NCI-H187 treated with DMSO at 0.1 percent for 48 hours (cell line): Measurements from ENCODE around the gene ADM5.

Source experiments
- DNase-seq: peaks from one replicate; lab custom pipeline; 2025; lab: John Stamatoyannopoulos, UW

Gene ADM5

GRCh38 chr19:49680421-49681351, 8.7 kb upstream of the ADM5 start:
- no peak for DNase-seq

GRCh38 chr19:49681830-49682229, 7.6 kb upstream of the ADM5 start:
- no peak for DNase-seq

- no peak for DNase-seq
Measured at GRCh38 chr19:49682274-49682673, 7.1 kb upstream of the ADM5 start.

- no peak for DNase-seq
Measured at GRCh38 chr19:49683814-49684250, 5.6 kb upstream of the ADM5 start.

- DNase-seq: no peak
Measured at GRCh38 chr19:49684251-49684982, 5.0 kb upstream of the ADM5 start.

GRCh38 chr19:49684983-49685553, 4.3 kb upstream of the ADM5 start:
- no peak for DNase-seq

- DNase-seq: no peak
Measured at GRCh38 chr19:49685845-49686332, 3.5 kb upstream of the ADM5 start.

GRCh38 chr19:49686503-49687088, 2.8 kb upstream of the ADM5 start:
- DNase-seq: no peak

- no peak for DNase-seq
Measured at GRCh38 chr19:49687150-49687549, 2.2 kb upstream of the ADM5 start.

- DNase-seq: no peak
Measured at GRCh38 chr19:49687566-49688316, 1.7 kb upstream of the ADM5 start.

- no peak for DNase-seq
Measured at GRCh38 chr19:49688531-49689132, 762 bp upstream of the ADM5 start.

GRCh38 chr19:49690079-49690655, 773 bp downstream of the ADM5 start:
- DNase-seq: no peak

- DNase-seq: peak; percentile 97
Measured at GRCh38 chr19:49690656-49691242, 1.4 kb downstream of the ADM5 start, which contains the start of gene CPT1C. Gene CPT1C, plus strand, starts transcription at chr19:49691116. Its CDS starts 1,137 bp downstream, at chr19:49692253.

- DNase-seq: no peak
Measured at GRCh38 chr19:49691243-49692146, 2.1 kb downstream of the ADM5 start.

GRCh38 chr19:49692147-49692506, 2.7 kb downstream of the ADM5 start:
- no peak for DNase-seq

GRCh38 chr19:49696115-49696514, 6.7 kb downstream of the ADM5 start:
- DNase-seq: no peak

GRCh38 chr19:49696865-49697264, 7.5 kb downstream of the ADM5 start:
- no peak for DNase-seq

GRCh38 chr19:49699364-49699763, 10.0 kb downstream of the ADM5 start:
- no peak for DNase-seq

- DNase-seq: no peak
Measured at GRCh38 chr19:49700563-49700962, 11.2 kb downstream of the ADM5 start.
